MCF 10A (cell line): ENCODE data around the gene LRRN2. TPM values are rescaled to one million over a fixed set of nuclear protein-coding genes. Genes with fewer than 3 reads are reported as not detected.

Experiments
- BruUV-seq: library from RNA; stranded (reverse); fragments of 400-500 nt; replicated peaks from 2 replicates; lab custom pipeline; 2021; lab: Mats Ljungman, UMichigan
- CTCF ChIA-PET: fragments of 300-600 bp; sonication (Branson Sonifier 250); formaldehyde crosslinking; extraction: SDS; loops from one replicate; lab custom pipeline; 2021; ENCODE audit warnings: antibody characterized with exemption, inconsistent platforms; lab: Yijun Ruan, JAX
- POLR2A ChIA-PET: fragments of 300-600, 350-650 bp; sonication (Branson Sonifier 250); formaldehyde crosslinking; extraction: SDS; loops from one replicate; lab custom pipeline; 2020; ENCODE audit warnings: antibody characterized with exemption, inconsistent platforms; lab: Yijun Ruan, JAX
- DNase-seq: peaks from one replicate; pipeline ENCODE4 v3.0.0-alpha.2; 2018; ENCODE audit not compliant: unreplicated experiment
- H3K27ac Mint-ChIP-seq: one replicate; pipeline ENCODE4 v1.8.0; 2022; ENCODE audit warnings: mild to moderate bottlenecking, low read depth, mixed read lengths; ENCODE audit not compliant: unreplicated experiment
- H3K27me3 Mint-ChIP-seq: one replicate; pipeline ENCODE4 v1.8.0; 2022; ENCODE audit warnings: mixed read lengths; ENCODE audit not compliant: insufficient read depth, unreplicated experiment
- H3K36me3 Mint-ChIP-seq: one replicate; pipeline ENCODE4 v1.8.0; 2022; ENCODE audit warnings: mild to moderate bottlenecking, moderate library complexity, mixed read lengths; ENCODE audit not compliant: insufficient read depth, unreplicated experiment
- H3K4me1 Mint-ChIP-seq: one replicate; pipeline ENCODE4 v1.8.0; 2022; ENCODE audit warnings: mixed read lengths; ENCODE audit not compliant: insufficient read depth, unreplicated experiment
- H3K4me3 Mint-ChIP-seq: one replicate; pipeline ENCODE4 v1.8.0; 2022; ENCODE audit warnings: mild to moderate bottlenecking, moderate library complexity, mixed read lengths; ENCODE audit not compliant: unreplicated experiment
- H3K9me3 Mint-ChIP-seq: one replicate; pipeline ENCODE4 v1.8.0; 2022; ENCODE audit warnings: mixed read lengths; ENCODE audit not compliant: unreplicated experiment
- CTCF ChIP-seq: fragments of 200-600 bp; IDR thresholded peaks from one replicate; pipeline ENCODE4 v1.8.0; 2022; ENCODE audit warnings: antibody characterized with exemption, mild to moderate bottlenecking; ENCODE audit not compliant: unreplicated experiment
- intact Hi-C: fragments of 100-400 bp; cut with micrococcal nuclease; formaldehyde crosslinking; loops from 2 replicates; pipeline ENCODE4 v1.14.1; 2022
- total RNA-seq: library from RNA; stranded (reverse); gene quantifications from 2 replicates; pipeline ENCODE4 v1.2.3, GENCODE V29; 2022

The LRRN2 gene
- total RNA-seq, 1 experiment from 2014 or later: not detected

- no peak for DNase-seq
- CTCF ChIA-PET: interaction anchor here (0.6 to 3.1 kb wide), 3 partner anchors 123 to 207 kb away, joined by 3 to 15 read pairs (median 5); no protein-coding TSS in a partner anchor
- no TSS peak for BruUV-seq
- no peak for TF ChIP-seq CTCF
- no peaks in the 10 kb centered on the region for H3K9me3 Mint-ChIP-seq
- H3K27ac Mint-ChIP-seq: no peak overlapping the region
- H3K4me3 Mint-ChIP-seq: no peak overlapping the region
- POLR2A ChIA-PET: no interaction called here
- no peaks in the 10 kb centered on the region for H3K36me3 Mint-ChIP-seq
- no peaks in the 10 kb centered on the region for H3K4me1 Mint-ChIP-seq
- intact Hi-C loops: no loop called here
- H3K27me3 Mint-ChIP-seq: peaks cover 38% of the 10 kb centered on the region
These were observed 85.9 kb downstream of the LRRN2 start for GRCh38 chr1:204599596-204599995.

- ChIA-PET POLR2A (interaction anchor here (0.6 kb wide), 1 partner anchor 1543 kb away, joined by 4 read pairs; no protein-coding TSS in a partner anchor), CTCF (interaction anchor here (0.5 to 3.1 kb wide), 5 partner anchors 11 to 208 kb away, joined by 3 to 15 read pairs (median 4); no protein-coding TSS in a partner anchor)
- intact Hi-C loops: no loop called here
- Mint-ChIP-seq H3K27me3 (peaks cover 38% of the 10 kb centered on the region), H3K4me3 (no peak overlapping the region), H3K36me3 (no peaks in the 10 kb centered on the region), H3K9me3 (no peaks in the 10 kb centered on the region), H3K27ac (no peak overlapping the region), H3K4me1 (no peaks in the 10 kb centered on the region)
- no peak for DNase-seq
- TF ChIP-seq CTCF: no peak
- no TSS peak for BruUV-seq
These were observed 86.4 kb downstream of the LRRN2 start for GRCh38 chr1:204599098-204599497.

DNA sequence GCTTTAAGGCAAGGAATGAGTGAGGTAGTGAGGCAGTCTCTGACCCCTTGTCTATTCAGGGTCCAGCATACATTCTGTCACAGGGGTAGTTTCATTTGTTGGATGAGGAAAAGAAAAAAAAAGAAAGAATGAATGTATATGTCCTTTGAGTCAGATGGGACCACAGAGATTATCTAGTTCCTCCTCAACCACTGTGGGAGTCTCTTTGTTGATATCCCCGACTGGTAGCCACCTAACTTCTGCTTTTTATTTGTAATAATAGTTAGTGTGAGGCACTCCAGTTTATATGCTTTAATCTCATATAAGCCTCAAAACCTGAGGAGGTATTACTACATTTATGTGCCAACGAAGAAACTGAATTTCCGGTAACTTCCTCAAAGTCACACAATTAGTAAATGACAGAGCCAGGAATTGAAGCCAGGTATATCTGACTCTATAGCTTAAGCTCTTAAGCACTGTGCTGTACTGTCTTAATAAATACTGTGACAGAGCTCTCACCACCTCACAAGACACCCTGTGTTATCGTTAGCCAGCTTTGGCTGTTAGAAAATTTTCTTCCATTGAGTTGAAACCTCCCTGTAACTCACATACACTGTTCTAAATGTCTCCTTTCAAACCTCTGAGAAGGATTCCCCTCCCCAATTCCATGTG lies 87.1 kb downstream of the LRRN2 start:
- ChIA-PET CTCF (interaction anchor here (0.5 to 3.1 kb wide), 5 partner anchors 10 to 208 kb away, joined by 4 to 15 read pairs (median 4); no protein-coding TSS in a partner anchor), POLR2A (interaction anchor here (0.6 to 0.9 kb wide), 2 partner anchors 25 to 1543 kb away, joined by 3 to 4 read pairs; no protein-coding TSS in a partner anchor)
- intact Hi-C loops: no loop called here
- no TSS peak for BruUV-seq
- Mint-ChIP-seq H3K4me3 (no peak overlapping the region), H3K9me3 (no peaks in the 10 kb centered on the region), H3K36me3 (no peaks in the 10 kb centered on the region), H3K27ac (no peak overlapping the region), H3K27me3 (peaks cover 33% of the 10 kb centered on the region), H3K4me1 (no peaks in the 10 kb centered on the region)
- no peak for TF ChIP-seq CTCF
- DNase-seq: no peak

GRCh38 chr1:204592246-204592948 lies 93.1 kb downstream of the LRRN2 start:
- TF ChIP-seq CTCF: no peak
- Mint-ChIP-seq H3K4me3 (no peak overlapping the region), H3K27ac (no peak overlapping the region), H3K27me3 (no peaks in the 10 kb centered on the region), H3K9me3 (no peaks in the 10 kb centered on the region), H3K4me1 (peaks cover 11% of the 10 kb centered on the region), H3K36me3 (no peaks in the 10 kb centered on the region)
- BruUV-seq: no TSS peak
- CTCF ChIA-PET: interaction anchor here (0.7 to 2.3 kb wide), 5 partner anchors 27 to 350 kb away, joined by 3 to 8 read pairs (median 4); no protein-coding TSS in a partner anchor
- POLR2A ChIA-PET: interaction anchor here (0.8 to 1.1 kb wide), 3 partner anchors 55 to 215 kb away, joined by 3 to 4 read pairs (median 3); no protein-coding TSS in a partner anchor
- intact Hi-C loops: no loop called here
- DNase-seq: no peak
